Dendritic cell treated with granulocyte-macrophage colony-stimulating factor and Interleukin-4, amounts not matched to agents 40 ng/mL and 50 ng/mL, for 4 days (primary cell): ENCODE data around the gene TYW5.

Source experiments
- H3K27ac Mint-ChIP-seq: one replicate; pipeline ENCODE4 v1.8.0; 2022; ENCODE audit warnings: mild to moderate bottlenecking, mixed read lengths
- H3K27me3 Mint-ChIP-seq: one replicate; pipeline ENCODE4 v1.8.0; 2022; ENCODE audit warnings: mild to moderate bottlenecking, mixed read lengths
- H3K36me3 Mint-ChIP-seq: one replicate; pipeline ENCODE4 v1.8.0; 2022; ENCODE audit warnings: low read depth, mixed read lengths
- H3K4me1 Mint-ChIP-seq: one replicate; pipeline ENCODE4 v1.8.0; 2022; ENCODE audit warnings: low read depth, mixed read lengths
- H3K4me3 Mint-ChIP-seq: one replicate; pipeline ENCODE4 v1.8.0; 2022; ENCODE audit warnings: mild to moderate bottlenecking, moderate library complexity, mixed read lengths
- H3K9me3 Mint-ChIP-seq: one replicate; pipeline ENCODE4 v1.8.0; 2022; ENCODE audit warnings: mixed read lengths
- intact Hi-C: fragments of 100-400 bp; cut with micrococcal nuclease; formaldehyde crosslinking; loops from one replicate; pipeline ENCODE4 v1.15.0; 2022

Gene TYW5

DNA sequence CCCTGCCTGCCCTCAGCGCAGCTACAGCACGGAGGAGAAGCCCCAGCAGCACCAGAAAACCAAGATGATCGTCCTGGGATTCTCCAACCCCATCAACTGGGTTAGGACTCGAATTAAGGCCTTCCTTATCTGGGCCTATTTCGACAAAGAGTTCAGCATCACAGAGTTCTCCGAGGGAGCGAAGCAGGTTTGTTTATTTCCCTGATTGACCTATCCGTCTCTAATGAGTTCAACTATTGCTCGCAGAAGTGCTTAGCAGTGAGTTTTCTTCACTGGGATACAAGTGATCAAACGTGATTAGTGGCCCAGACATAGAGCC is 730 bp upstream of the TYW5 start:
- H3K27me3 Mint-ChIP-seq, result no peaks in the 10 kb centered on the region
- peaks cover 38% of the 10 kb centered on the region for H3K4me1 Mint-ChIP-seq
- H3K36me3 Mint-ChIP-seq, result peaks cover 47% of the 10 kb centered on the region
- intact Hi-C loops, result loop anchor here (5.0 kb wide), 1 partner anchor 856 kb away; the partner anchor contains the start of gene BZW1
- H3K4me3 Mint-ChIP-seq, result peak overlapping the region; percentile 98
- H3K27ac Mint-ChIP-seq, result peak overlapping the region; percentile 92
- no peaks in the 10 kb centered on the region for H3K9me3 Mint-ChIP-seq

DNA sequence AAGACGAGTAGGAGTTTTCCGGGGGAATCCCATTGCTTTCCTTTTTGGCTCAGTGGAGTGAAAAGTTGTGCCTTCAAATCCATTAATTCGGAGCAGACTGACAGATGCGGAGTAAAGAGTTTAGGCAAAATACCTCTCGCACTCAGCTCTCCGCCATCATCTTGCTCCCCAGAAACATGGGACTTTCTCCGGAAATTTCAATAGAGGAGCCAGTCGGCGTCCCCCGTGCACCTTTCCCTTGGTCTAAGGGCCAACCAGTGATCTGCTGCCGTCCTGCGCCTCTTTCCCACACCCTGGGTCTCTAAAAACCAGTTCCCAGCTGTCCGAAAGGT is 318 bp downstream of the TYW5 start:
- Mint-ChIP-seq H3K4me1 (peaks cover 43% of the 10 kb centered on the region), H3K36me3 (peaks cover 44% of the 10 kb centered on the region), H3K27me3 (no peaks in the 10 kb centered on the region), H3K4me3 (peak overlapping the region; percentile 98), H3K27ac (peak overlapping the region; percentile 92), H3K9me3 (no peaks in the 10 kb centered on the region)
- intact Hi-C loops, result loop anchor here (2.0 to 5.0 kb wide), 2 partner anchors 44 to 857 kb away; partner anchors contain the start of genes BZW1 and C2orf69

DNA sequence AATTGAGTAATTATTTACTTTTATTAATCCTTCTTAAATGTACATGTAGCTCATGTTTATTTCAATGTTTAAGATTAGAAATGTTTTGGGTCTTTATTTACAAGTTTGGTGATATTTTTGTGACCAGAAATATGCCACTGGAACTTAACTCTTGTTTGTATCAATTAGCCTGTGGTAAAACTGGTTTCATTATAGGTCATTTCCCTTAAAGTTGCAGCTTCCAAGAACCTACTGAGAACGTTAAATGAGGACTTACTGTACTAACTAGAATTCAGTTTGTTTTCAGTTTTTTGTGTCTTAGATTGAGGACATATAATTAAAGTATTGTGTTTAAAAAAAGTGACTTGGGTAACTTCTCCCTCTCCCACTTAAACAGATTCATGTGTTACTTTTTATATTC is 4.3 kb downstream of the TYW5 start:
- intact Hi-C loops, result no loop called here
- peaks cover 45% of the 10 kb centered on the region for H3K36me3 Mint-ChIP-seq
- H3K27me3 Mint-ChIP-seq, result no peaks in the 10 kb centered on the region
- H3K9me3 Mint-ChIP-seq, result no peaks in the 10 kb centered on the region
- H3K4me1 Mint-ChIP-seq, result peaks cover 19% of the 10 kb centered on the region
- H3K4me3 Mint-ChIP-seq, result no peak overlapping the region
- H3K27ac Mint-ChIP-seq, result no peak overlapping the region

DNA sequence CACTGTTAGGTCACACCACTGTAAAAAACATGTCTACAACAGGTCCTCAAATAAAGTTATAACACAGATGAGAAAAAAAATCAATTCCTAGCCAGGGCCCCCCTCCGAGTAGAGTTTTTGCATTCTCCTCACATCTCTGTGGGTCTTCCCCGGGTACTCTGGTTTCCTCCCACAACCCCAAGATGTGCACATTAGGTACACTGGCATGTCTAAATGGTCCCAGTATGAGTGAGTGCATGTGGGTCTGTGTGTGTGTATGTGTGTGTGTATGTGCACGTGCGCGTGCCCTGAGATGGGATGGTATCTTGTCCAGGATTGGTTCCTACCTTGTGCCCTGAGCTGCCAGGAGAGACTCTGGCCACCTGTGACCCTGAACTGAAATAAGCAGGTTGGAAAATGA is 4.9 kb downstream of the TYW5 start:
- Mint-ChIP-seq H3K9me3 (no peaks in the 10 kb centered on the region), H3K27me3 (no peaks in the 10 kb centered on the region), H3K4me1 (peaks cover 19% of the 10 kb centered on the region), H3K36me3 (peaks cover 45% of the 10 kb centered on the region), H3K4me3 (no peak overlapping the region), H3K27ac (no peak overlapping the region)
- intact Hi-C loops, result no loop called here

DNA sequence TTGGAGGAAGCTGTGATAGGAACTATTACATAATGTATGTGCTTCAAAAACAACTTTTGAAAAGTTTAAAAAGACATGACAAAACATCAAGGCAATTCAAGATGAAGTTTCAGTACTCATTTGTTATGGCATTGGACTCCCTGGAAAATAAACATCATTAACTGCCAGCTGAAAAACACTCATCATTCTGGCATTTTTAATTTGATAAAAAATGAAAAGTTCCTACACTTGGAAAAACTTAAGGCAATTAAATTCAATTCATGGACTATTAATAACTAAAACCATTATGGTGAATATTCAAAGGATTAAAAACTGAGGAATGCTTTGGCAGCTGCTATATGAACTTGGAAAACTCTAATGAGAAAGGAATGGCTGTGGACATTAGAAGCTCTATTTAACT is 8.5 kb downstream of the TYW5 start:
- Mint-ChIP-seq H3K27ac (no peak overlapping the region), H3K4me1 (peaks cover 10% of the 10 kb centered on the region), H3K9me3 (no peaks in the 10 kb centered on the region), H3K27me3 (no peaks in the 10 kb centered on the region), H3K36me3 (peaks cover 67% of the 10 kb centered on the region), H3K4me3 (no peak overlapping the region)
- intact Hi-C loops, result no loop called here

DNA sequence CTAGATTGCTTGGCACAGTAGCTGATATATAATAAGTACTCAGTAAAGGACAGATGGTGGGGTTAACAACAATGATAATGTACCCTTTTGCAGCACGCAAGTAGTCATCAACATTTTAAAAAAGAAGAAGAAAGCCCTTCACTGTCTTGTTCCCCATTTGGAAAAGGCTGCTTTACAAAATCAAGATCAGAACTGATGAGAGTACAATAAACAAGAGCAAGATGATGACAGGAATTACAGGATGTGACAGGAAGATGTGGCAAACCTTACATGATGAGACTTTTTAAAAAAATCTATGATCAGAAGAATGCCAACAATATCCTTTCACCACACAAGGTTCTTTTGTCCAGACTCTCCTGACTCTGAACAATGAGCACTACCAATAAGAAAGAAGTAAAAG is 9.1 kb downstream of the TYW5 start:
- Mint-ChIP-seq H3K4me3 (no peak overlapping the region), H3K9me3 (no peaks in the 10 kb centered on the region), H3K27me3 (no peaks in the 10 kb centered on the region), H3K4me1 (peaks cover 6% of the 10 kb centered on the region), H3K36me3 (peaks cover 67% of the 10 kb centered on the region), H3K27ac (no peak overlapping the region)
- intact Hi-C loops, result no loop called here

DNA sequence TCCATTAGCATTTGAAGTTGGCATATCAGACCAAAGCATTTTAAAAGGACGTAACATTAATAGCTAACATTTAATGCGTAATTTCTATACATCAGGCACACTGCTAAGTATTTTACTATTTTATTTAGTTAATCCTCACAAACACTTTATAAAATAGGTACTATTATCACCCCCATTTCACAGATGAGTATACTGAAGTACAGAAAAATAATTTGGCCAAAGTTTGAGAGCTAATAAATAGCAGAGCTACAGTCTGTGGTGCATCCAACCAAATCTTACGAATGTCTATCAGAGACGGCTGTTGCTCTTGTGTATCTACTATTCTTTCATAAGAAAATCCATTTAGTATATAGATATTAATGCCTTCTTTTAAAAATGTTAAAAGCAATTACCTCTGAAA is 11.9 kb downstream of the TYW5 start:
- Mint-ChIP-seq H3K27me3 (no peaks in the 10 kb centered on the region), H3K9me3 (no peaks in the 10 kb centered on the region), H3K4me1 (no peaks in the 10 kb centered on the region), H3K4me3 (no peak overlapping the region), H3K36me3 (peaks cover 68% of the 10 kb centered on the region), H3K27ac (no peak overlapping the region)
- intact Hi-C loops, result loop anchor here (2.0 kb wide), 1 partner anchor 239 kb away; no protein-coding TSS in a partner anchor

DNA sequence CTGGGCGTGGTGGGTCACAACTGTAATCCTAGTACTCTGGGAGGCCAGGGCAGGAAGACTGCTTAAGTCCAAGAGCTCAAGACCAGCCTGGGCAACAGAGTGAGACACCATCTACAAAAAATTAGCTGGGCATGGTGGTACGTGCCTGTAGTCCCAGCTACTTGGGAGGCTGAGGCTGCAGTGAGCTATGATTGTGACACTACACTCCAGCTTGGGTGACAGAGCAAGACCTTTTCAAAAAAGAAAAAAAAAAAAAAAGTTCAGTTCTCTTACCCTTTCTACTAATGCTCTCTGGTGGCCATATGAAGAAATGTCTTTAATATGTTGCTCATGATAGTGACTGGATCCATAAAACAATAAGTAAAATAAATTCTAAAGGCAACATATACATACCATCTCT is 14.9 kb downstream of the TYW5 start:
- peaks cover 51% of the 10 kb centered on the region for H3K36me3 Mint-ChIP-seq
- H3K27ac Mint-ChIP-seq, result no peak overlapping the region
- H3K4me3 Mint-ChIP-seq, result no peak overlapping the region
- intact Hi-C loops, result no loop called here
- H3K27me3 Mint-ChIP-seq, result no peaks in the 10 kb centered on the region
- H3K4me1 Mint-ChIP-seq, result no peaks in the 10 kb centered on the region
- H3K9me3 Mint-ChIP-seq, result no peaks in the 10 kb centered on the region

DNA sequence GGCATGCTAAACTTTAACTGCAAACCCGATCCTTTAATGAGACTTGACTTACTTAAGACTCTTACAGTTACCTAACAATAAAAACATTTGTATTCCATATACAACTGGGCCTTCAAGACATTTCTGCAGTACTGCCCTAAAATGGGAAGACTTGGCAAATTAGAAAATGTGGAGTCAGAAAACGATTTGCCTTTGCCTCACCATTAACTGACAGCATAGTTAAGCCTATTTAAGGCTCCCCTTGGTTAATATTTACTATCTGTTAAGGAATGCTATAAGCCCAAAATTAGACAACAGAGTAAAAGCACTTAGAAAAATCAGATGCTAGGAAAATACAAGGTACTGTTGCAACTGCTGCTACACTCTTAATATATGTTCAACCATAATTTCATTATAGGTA is 18.7 kb downstream of the TYW5 start:
- Mint-ChIP-seq H3K4me1 (no peaks in the 10 kb centered on the region), H3K4me3 (no peak overlapping the region), H3K9me3 (no peaks in the 10 kb centered on the region), H3K27ac (no peak overlapping the region), H3K36me3 (peaks cover 37% of the 10 kb centered on the region), H3K27me3 (no peaks in the 10 kb centered on the region)
- intact Hi-C loops, result no loop called here

DNA sequence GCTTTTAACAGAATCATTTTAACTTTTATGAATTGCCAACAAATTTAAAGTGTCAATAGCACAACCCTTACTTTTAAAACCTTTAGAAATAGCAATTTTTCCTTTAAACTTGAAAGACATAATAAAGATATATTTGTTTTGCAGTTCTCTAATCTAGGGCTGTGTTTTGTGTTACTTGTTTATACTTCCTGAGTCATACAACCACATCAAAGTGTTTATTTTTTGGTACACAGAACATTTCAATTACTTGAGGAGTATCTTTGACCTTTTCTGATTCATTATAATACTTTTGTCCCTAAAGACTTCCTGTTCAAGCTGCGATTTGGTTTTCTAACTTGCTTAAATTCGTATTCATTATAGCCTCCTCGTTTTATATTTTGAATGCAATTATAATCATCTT is 21.8 kb downstream of the TYW5 start:
- peaks cover 39% of the 10 kb centered on the region for H3K36me3 Mint-ChIP-seq
- no peaks in the 10 kb centered on the region for H3K27me3 Mint-ChIP-seq
- intact Hi-C loops, result no loop called here
- H3K4me3 Mint-ChIP-seq, result no peak overlapping the region
- H3K4me1 Mint-ChIP-seq, result no peaks in the 10 kb centered on the region
- H3K9me3 Mint-ChIP-seq, result no peaks in the 10 kb centered on the region
- H3K27ac Mint-ChIP-seq, result no peak overlapping the region

DNA sequence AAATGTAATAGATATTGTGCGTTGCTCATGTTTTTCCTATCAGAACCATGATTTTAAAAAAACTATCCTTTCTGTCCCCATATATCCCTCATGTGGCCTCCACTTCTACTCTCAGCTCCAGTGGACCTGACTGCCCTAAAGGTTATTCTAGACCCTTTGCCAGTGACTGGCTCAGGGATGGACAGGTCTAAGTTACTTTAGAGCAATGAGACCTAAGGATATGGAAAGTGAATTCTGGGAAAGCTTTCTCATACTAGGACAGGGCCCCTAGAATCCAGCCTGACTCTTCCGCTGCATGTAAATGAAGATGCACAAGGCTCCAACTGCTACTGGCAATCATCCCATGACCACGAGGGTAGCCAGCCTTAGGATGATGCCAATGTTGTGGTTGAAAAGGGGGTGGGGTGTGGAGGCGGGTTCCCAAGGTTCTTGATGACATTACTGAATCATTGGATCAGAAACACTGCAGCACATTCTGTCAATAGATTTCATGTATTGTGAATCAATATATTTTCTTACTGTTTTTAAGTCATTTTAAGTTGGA is 22.9 kb downstream of the TYW5 start:
- H3K36me3 Mint-ChIP-seq, result peaks cover 29% of the 10 kb centered on the region
- no peak overlapping the region for H3K27ac Mint-ChIP-seq
- no peak overlapping the region for H3K4me3 Mint-ChIP-seq
- no peaks in the 10 kb centered on the region for H3K9me3 Mint-ChIP-seq
- no peaks in the 10 kb centered on the region for H3K4me1 Mint-ChIP-seq
- intact Hi-C loops, result no loop called here
- H3K27me3 Mint-ChIP-seq, result no peaks in the 10 kb centered on the region

DNA sequence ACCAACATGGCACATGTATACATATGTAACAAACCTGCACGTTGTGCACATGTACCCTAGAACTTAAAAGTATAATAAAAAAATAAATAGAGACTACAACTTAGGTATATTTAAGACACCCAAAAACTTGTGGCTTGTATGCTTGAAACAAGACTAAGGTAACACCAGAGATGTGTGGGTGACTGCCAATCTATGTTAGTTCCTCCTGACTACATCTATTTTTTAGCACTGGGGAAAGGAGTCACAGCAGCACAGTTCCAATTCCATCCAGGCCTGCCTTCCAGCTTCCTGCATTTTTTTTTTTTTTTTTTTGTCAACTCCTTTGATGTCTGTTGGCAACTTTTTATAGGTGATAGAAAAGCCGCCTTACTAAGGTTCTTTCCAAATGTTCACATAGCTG is 26.0 kb downstream of the TYW5 start:
- intact Hi-C loops, result no loop called here
- no peaks in the 10 kb centered on the region for H3K27me3 Mint-ChIP-seq
- no peak overlapping the region for H3K4me3 Mint-ChIP-seq
- H3K27ac Mint-ChIP-seq, result no peak overlapping the region
- H3K4me1 Mint-ChIP-seq, result no peaks in the 10 kb centered on the region
- peaks cover 37% of the 10 kb centered on the region for H3K36me3 Mint-ChIP-seq
- no peaks in the 10 kb centered on the region for H3K9me3 Mint-ChIP-seq

DNA sequence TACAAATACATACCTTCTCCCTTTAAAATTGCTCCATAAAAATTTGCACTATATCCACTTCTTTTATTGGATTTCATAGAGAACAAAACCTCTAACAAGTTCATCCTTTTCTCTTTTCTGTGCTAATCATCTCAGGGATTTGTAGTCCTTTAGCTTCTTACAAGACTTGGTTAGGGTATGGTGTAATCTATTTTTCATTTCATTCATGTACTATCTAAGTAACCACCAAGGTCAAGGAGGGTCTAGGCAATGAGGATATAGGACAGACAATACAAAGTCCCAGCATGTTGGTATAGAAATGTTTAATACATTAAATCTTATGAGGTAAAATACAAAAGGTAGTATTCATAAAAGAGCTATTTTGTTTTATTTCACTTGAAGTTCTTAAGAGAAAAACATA is 26.7 kb downstream of the TYW5 start:
- Mint-ChIP-seq H3K9me3 (no peaks in the 10 kb centered on the region), H3K36me3 (peaks cover 37% of the 10 kb centered on the region), H3K4me3 (no peak overlapping the region), H3K4me1 (peaks cover 6% of the 10 kb centered on the region), H3K27ac (no peak overlapping the region), H3K27me3 (no peaks in the 10 kb centered on the region)
- intact Hi-C loops, result no loop called here

DNA sequence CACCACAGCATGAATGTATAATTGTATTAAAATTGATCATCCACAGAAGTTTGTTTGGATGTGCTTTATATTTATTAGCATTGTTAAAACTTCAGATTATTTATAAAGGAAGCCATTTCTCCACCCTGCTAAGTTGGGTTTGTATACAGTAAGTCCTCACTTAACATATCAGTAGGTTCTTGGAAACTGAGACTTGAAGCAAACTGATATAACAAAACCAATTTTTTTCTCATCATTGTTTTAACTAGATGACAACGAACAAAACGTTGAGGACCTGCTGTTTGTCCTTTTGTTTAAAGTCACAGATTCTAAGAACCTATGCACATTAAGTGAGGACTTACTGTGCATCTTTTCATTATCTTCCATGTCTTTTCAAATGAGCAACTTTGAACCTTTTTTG is 27.1 kb downstream of the TYW5 start:
- no peak overlapping the region for H3K27ac Mint-ChIP-seq
- intact Hi-C loops, result no loop called here
- peaks cover 6% of the 10 kb centered on the region for H3K4me1 Mint-ChIP-seq
- no peak overlapping the region for H3K4me3 Mint-ChIP-seq
- peaks cover 37% of the 10 kb centered on the region for H3K36me3 Mint-ChIP-seq
- no peaks in the 10 kb centered on the region for H3K9me3 Mint-ChIP-seq
- no peaks in the 10 kb centered on the region for H3K27me3 Mint-ChIP-seq

DNA sequence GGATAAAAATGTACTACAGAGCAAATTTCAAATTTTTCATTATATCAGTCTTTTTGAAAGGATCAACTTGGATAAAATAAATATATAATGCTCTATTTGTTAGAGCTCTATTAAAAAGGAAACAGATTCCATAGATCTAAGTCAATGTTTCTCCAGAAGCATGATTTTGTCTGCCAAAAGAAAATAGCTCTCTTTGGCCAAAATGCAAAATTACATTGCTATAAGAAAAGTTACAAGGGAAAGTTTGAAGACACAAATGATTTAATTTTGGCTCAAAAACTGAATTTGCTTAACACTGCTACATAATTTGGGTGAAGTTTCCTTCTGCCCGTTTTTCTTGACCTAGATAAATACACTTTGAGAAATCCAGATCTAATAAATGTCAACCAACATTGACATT is 28.5 kb downstream of the TYW5 start:
- H3K27ac Mint-ChIP-seq, result no peak overlapping the region
- H3K4me3 Mint-ChIP-seq, result no peak overlapping the region
- H3K36me3 Mint-ChIP-seq, result peaks cover 28% of the 10 kb centered on the region
- H3K4me1 Mint-ChIP-seq, result peaks cover 19% of the 10 kb centered on the region
- H3K9me3 Mint-ChIP-seq, result no peaks in the 10 kb centered on the region
- intact Hi-C loops, result no loop called here
- H3K27me3 Mint-ChIP-seq, result no peaks in the 10 kb centered on the region
